ENCODE data around the gene TOMT.

DNA sequence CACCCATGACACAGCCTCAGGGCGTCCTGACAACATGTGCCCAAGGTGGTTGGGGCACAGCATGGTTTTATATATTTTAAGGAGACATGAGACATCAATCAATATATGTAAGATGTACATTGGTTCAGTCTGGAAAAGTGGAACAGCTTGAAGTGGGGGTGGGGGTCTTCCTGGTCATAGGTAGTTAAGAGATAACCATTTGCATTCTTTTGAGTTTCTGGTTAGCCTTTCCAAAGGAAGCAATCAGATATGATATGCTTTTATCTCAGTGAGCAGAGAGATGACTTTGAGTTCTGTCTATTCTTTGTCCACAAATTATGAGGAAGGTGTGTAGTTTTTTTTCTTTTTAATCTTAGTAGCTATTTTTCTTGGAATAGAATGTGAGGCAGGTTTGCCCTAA, 16.9 kb downstream of the TOMT start:
- TF ChIP-seq POLR2AphosphoS5 (IDR thresholded peaks at IDR 0.05; ENCODE audit: low read depth, low read length) (no peak), POLR2A (IDR thresholded peaks at IDR 0.05; ENCODE audit: low read depth, low read length) (no peak), TAF1 (IDR thresholded peaks at IDR 0.05; ENCODE audit: low read depth, low read length) (no peak), SPI1 (IDR thresholded peaks at IDR 0.05; ENCODE audit: low read depth, low read length) (no peak), POU2F2 (IDR thresholded peaks at IDR 0.05; ENCODE audit: low read depth, low read length) (no peak), PAX5 (IDR thresholded peaks at IDR 0.05; ENCODE audit: insufficient read depth, low read length, severe bottlenecking) (no peak)
